Endothelial cell of umbilical vein (primary cell): ENCODE data around the gene CDC20. TPM values are rescaled to one million over a fixed set of nuclear protein-coding genes. Genes with fewer than 3 reads are reported as not detected.
A peak's percentile ranks its signal among the peaks of the same experiment; 100 is the strongest.

Experiments
- BruUV-seq: library from RNA; stranded (reverse); fragments of 400-500 nt; replicated peaks from 2 replicates; lab custom pipeline; 2021; lab: Mats Ljungman, UMichigan
- CTCF ChIA-PET: fragments of 300-600, 350-600 bp; sonication (Branson Sonifier 250); formaldehyde crosslinking; loops from one replicate; lab custom pipeline; 2021; ENCODE audit warnings: antibody characterized with exemption, inconsistent platforms; lab: Charles Lee
- POLR2A ChIA-PET: fragments of 300-600, 350-600 bp; sonication (Branson Sonifier 250); formaldehyde crosslinking; loops from one replicate; lab custom pipeline; 2021; ENCODE audit warnings: antibody characterized with exemption, inconsistent platforms; lab: Charles Lee
- DNase-seq: peaks from one replicate; pipeline ENCODE4 v3.0.0-alpha.2; 2011; ENCODE audit warnings: low read depth, low spot score
- FAIRE-seq: peaks from 2 replicates; lab custom pipeline; 2011; peaks lifted over from hg19 to GRCh38; lab: Jason Lieb, UNC
- H2AFZ ChIP-seq: 2 replicates; pipeline ENCODE4 v1.6.0; 2012; ENCODE audit warnings: low read depth, low read length, control low read depth, inconsistent platforms
- H3K27ac ChIP-seq: 2 replicates; pipeline ENCODE4 v1.5.1; 2011; ENCODE audit warnings: low read depth, mild to moderate bottlenecking, control low read depth, low read length, moderate library complexity; ENCODE audit not compliant: insufficient read depth
- H3K27me3 ChIP-seq, 2 experiments: 2 replicates each; pipeline versions ENCODE4 v1.6.0 to v1.6.1; 2011; ENCODE audit warnings: low read length in 2 of 2, mixed read lengths in 1 of 2; ENCODE audit not compliant: control insufficient read depth in 2 of 2, insufficient read depth in 2 of 2
- H3K36me3 ChIP-seq, 2 experiments: 2 replicates in 1 of 2; 3 replicates in 1 of 2; pipeline ENCODE4 v1.5.1; 2011; ENCODE audit warnings: low read length in 2 of 2, mild to moderate bottlenecking in 1 of 2, moderate library complexity in 1 of 2; ENCODE audit not compliant: control insufficient read depth in 2 of 2, insufficient read depth in 2 of 2; ENCODE audit errors: extremely low read depth in 1 of 2
- H3K4me1 ChIP-seq: 3 replicates; pipeline ENCODE4 v1.5.1; 2011; ENCODE audit warnings: mild to moderate bottlenecking, low read length; ENCODE audit not compliant: control insufficient read depth, insufficient read depth; ENCODE audit errors: extremely low read depth
- H3K4me2 ChIP-seq: 2 replicates; pipeline ENCODE4 v1.6.1; 2011; ENCODE audit warnings: low read length, control low read depth, mixed read lengths; ENCODE audit not compliant: insufficient read depth
- H3K4me3 ChIP-seq, 3 experiments: fragments of 200-600 bp in 1 of 3; sonication (generic), shearing (Covaris generic) in 1 of 3; replicated peaks in 1 of 3; 2 replicates each; pipeline ENCODE4 v1.5.1; 2011 to 2016; ENCODE audit warnings: control low read depth in 3 of 3, low read length in 3 of 3, mild to moderate bottlenecking in 2 of 3, inconsistent platforms in 1 of 3, low read depth in 1 of 3, moderate library complexity in 1 of 3; ENCODE audit not compliant: insufficient read depth in 1 of 3
- H3K79me2 ChIP-seq: 2 replicates; pipeline ENCODE4 v1.6.0; 2012; ENCODE audit warnings: low read length, inconsistent platforms; ENCODE audit not compliant: control insufficient read depth, insufficient read depth
- H3K9ac ChIP-seq: replicated peaks from 2 replicates; pipeline ENCODE3; 2011; ENCODE audit warnings: low read length, control low read depth; ENCODE audit not compliant: insufficient read depth; ENCODE audit errors: extremely low read depth
- H3K9me1 ChIP-seq: replicated peaks from 3 replicates; pipeline ENCODE4 v1.6.0; 2011; ENCODE audit warnings: mild to moderate bottlenecking, low read length; ENCODE audit not compliant: control insufficient read depth, insufficient read depth; ENCODE audit errors: extremely low read depth
- H3K9me3 ChIP-seq: replicated peaks from 2 replicates; pipeline ENCODE4 v1.5.1; 2012; ENCODE audit warnings: low read length, inconsistent platforms; ENCODE audit not compliant: control insufficient read depth, insufficient read depth
- H4K20me1 ChIP-seq: replicated peaks from 2 replicates; pipeline ENCODE3; 2011; ENCODE audit warnings: mild to moderate bottlenecking, low read length; ENCODE audit not compliant: control insufficient read depth, insufficient read depth; ENCODE audit errors: extremely low read depth
- EZH2 ChIP-seq: IDR thresholded peaks from 2 replicates; pipeline ENCODE4 v1.6.1; 2012; ENCODE audit warnings: borderline replicate concordance, low read depth, mild to moderate bottlenecking, moderate library complexity, low read length, inconsistent platforms; ENCODE audit not compliant: severe bottlenecking
- FOS ChIP-seq: IDR thresholded peaks from 2 replicates; pipeline ENCODE4 v1.6.1; 2011; ENCODE audit warnings: mild to moderate bottlenecking, low read length, moderate library complexity, borderline replicate concordance; ENCODE audit not compliant: insufficient read depth
- GATA2 ChIP-seq: IDR thresholded peaks from 2 replicates; pipeline ENCODE4 v1.7.0; 2011; ENCODE audit warnings: low read depth, mild to moderate bottlenecking, moderate library complexity, mixed read lengths, low read length; ENCODE audit not compliant: insufficient read length, insufficient read depth
- JUN ChIP-seq: IDR thresholded peaks from 2 replicates; pipeline ENCODE4 v1.6.1; 2011; ENCODE audit warnings: borderline replicate concordance, low read depth; ENCODE audit not compliant: insufficient read length, insufficient read depth
- MYC ChIP-seq: IDR thresholded peaks from one replicate; pipeline ENCODE4 v1.6.1; 2011; ENCODE audit warnings: mild to moderate bottlenecking, low read depth, low read length
- POLR2A ChIP-seq: IDR thresholded peaks from 2 replicates; pipeline ENCODE4 v1.6.1; 2012; ENCODE audit warnings: low read depth, mild to moderate bottlenecking, control low read depth, low read length
- POLR2AphosphoS5 ChIP-seq: IDR thresholded peaks from 2 replicates; pipeline ENCODE4 v1.6.1; 2012; ENCODE audit warnings: low read depth, mild to moderate bottlenecking, control low read depth, low read length, moderate library complexity; ENCODE audit not compliant: insufficient read depth
- dilution Hi-C: fragments of 300-500 bp; cut with MboI; formaldehyde crosslinking; loops from one replicate; pipeline ENCODE4 v1.15.0; 2019; ENCODE audit warnings: low sequenced_read_pairs; ENCODE audit not compliant: extremely low pct_ligation_motif_present
- intact Hi-C: fragments of 100-400 bp; cut with micrococcal nuclease; formaldehyde crosslinking; loops from one replicate; pipeline ENCODE4 v1.10.0; 2022
- polyA plus RNA-seq, 4 experiments: library from polyadenylated mRNA; depleted of rRNA in 3 of 4; stranded (reverse) in 3 of 4; unstranded in 1 of 4; fragments of >200 nt; gene quantifications; 2 replicates each; pipeline versions ENCODE4 v1.2.1 to v1.2.3, GENCODE V29; 2011 to 2012; ENCODE audit warnings: missing spikeins in 1 of 4
- total RNA-seq: library from RNA; stranded (reverse); gene quantifications from 2 replicates; pipeline ENCODE4 v1.2.3, GENCODE V29; 2021
- TF ChIP-seq, protein P1 (sequence below), 2 donors: IDR thresholded peaks; 1 replicate in 1 of 2; 2 replicates in 1 of 2; pipeline ENCODE4 v1.5.1; 2011; ENCODE audit warnings: low read length in 2 of 2, mild to moderate bottlenecking in 2 of 2, moderate library complexity in 2 of 2, control low read depth in 1 of 2, inconsistent platforms in 1 of 2, low read depth in 1 of 2; ENCODE audit not compliant: insufficient read depth in 1 of 2; ENCODE audit errors: extremely low read depth in 1 of 2
- TF ChIP-seq, protein P2 (sequence below): IDR thresholded peaks from 2 replicates; pipeline ENCODE4 v1.6.1; 2011; ENCODE audit not compliant: insufficient read depth, insufficient read length

CDC20 gene
- total and polyA plus RNA-seq, 2 donors (not counting 3 experiments of a cell fraction or from before 2014, with no cell fraction given): 129 to 170 TPM

DNA sequence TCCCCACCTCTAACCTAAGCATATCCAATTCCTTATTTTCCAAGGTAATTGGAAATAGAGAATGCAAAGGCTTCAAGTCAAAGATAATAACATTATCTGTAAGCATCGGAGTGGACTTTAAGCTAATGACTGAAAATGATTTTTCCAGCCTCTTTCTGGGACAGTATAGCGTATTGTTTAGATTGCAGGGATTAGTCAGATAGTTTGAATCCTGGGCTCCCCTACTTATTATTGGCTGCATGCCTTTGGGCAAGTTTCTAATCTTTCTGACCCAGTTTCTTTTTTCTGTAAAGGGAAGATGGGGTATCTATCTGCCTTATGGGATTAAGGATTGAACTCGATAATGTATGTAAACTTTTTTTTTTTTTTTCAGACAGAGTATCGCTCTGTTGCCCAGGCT, 1.5 kb upstream of the CDC20 start:
- H2AFZ ChIP-seq: no peak overlapping the region
- no peaks in the 10 kb centered on the region for H3K9me1 ChIP-seq
- no peak overlapping the region for H3K4me2 ChIP-seq
- ChIA-PET POLR2A (no interaction called here), CTCF (interaction anchor here (1.0 to 2.8 kb wide), 7 partner anchors 11 to 130 kb away, joined by 3 to 19 read pairs (median 11); partner anchors contain the start of gene ELOVL1)
- H3K9me3 ChIP-seq: no peaks in the 10 kb centered on the region
- H3K36me3 ChIP-seq: peaks cover 4 to 5% of the 10 kb centered on the region in 2 experiments
- FAIRE-seq (no peak), DNase-seq (no peak)
- H3K27me3 ChIP-seq: no peaks in the 10 kb centered on the region
- no peak overlapping the region for H3K4me3 ChIP-seq
- no peaks in the 10 kb centered on the region for H4K20me1 ChIP-seq
- peaks cover 34% of the 10 kb centered on the region for H3K79me2 ChIP-seq
- TF ChIP-seq FOS (no peak), POLR2A (no peak)
- BruUV-seq: no TSS peak
- dilution Hi-C loops (no loop called here), intact Hi-C loops (no loop called here)
- no peak overlapping the region for H3K9ac ChIP-seq
- H3K4me1 ChIP-seq: peaks cover 38% of the 10 kb centered on the region
- no peak overlapping the region for H3K27ac ChIP-seq

DNA sequence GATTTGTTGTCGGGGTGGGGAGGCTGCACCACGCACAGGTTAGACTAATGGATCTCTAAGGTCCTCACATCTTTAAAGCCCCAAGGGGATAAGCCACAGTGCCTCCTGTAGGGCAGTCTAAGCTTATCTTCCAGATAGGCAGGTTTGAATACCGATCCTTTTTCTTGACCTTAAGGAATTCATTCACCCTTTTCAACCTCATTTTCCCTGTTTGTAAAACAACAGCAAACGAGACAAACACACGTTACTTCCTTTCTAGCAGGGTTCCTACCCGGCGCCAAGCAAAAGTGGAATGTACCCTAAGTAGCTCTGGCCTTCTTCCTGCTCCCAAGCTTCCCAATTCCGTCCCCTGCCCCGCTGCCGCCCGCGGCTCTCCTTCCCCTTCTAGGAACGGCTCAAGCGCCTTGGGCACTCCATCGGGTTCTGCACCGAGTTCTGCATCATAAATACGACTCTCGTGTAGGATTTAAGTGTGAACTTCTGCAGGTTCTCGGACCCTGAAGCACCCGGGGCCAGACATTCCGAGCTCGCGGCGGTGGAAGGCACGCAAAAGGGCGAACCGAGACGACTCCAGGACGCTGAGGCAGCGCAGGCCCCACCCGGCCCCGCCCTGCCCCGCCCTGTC, 548 bp upstream of the CDC20 start:
- peak; percentile 71 for DNase-seq
- TSS peak; percentile 72 for BruUV-seq
- peaks cover 5 to 6% of the 10 kb centered on the region in 2 experiments for H3K36me3 ChIP-seq
- H3K4me2 ChIP-seq: peak overlapping the region; percentile 82
- no peaks in the 10 kb centered on the region for H4K20me1 ChIP-seq
- H3K9me1 ChIP-seq: no peaks in the 10 kb centered on the region
- peaks cover 36% of the 10 kb centered on the region for H3K79me2 ChIP-seq
- no peak for FAIRE-seq
- peaks cover 38% of the 10 kb centered on the region for H3K4me1 ChIP-seq
- H3K9ac ChIP-seq: peak overlapping the region; percentile 87
- no peaks in the 10 kb centered on the region for H3K27me3 ChIP-seq
- peak overlapping the region; percentile 80 for H3K27ac ChIP-seq
- intact Hi-C loops (loop anchor here (1.0 to 2.0 kb wide), 4 partner anchors 9 to 119 kb away; partner anchors contain the start of gene TIE1), dilution Hi-C loops (no loop called here)
- TF ChIP-seq EZH2: no peak
- peak; percentile 59 for TF ChIP-seq POLR2A
- TF ChIP-seq, protein P1, sequence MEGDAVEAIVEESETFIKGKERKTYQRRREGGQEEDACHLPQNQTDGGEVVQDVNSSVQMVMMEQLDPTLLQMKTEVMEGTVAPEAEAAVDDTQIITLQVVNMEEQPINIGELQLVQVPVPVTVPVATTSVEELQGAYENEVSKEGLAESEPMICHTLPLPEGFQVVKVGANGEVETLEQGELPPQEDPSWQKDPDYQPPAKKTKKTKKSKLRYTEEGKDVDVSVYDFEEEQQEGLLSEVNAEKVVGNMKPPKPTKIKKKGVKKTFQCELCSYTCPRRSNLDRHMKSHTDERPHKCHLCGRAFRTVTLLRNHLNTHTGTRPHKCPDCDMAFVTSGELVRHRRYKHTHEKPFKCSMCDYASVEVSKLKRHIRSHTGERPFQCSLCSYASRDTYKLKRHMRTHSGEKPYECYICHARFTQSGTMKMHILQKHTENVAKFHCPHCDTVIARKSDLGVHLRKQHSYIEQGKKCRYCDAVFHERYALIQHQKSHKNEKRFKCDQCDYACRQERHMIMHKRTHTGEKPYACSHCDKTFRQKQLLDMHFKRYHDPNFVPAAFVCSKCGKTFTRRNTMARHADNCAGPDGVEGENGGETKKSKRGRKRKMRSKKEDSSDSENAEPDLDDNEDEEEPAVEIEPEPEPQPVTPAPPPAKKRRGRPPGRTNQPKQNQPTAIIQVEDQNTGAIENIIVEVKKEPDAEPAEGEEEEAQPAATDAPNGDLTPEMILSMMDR (IDR thresholded peaks at IDR 0.05; ENCODE audit: extremely low read depth in 1 of 2, insufficient read depth in 1 of 2, low read depth in 1 of 2, low read length in 2 of 2): peak; percentile 34 to 52
- TF ChIP-seq FOS: no peak
- no peak for TF ChIP-seq GATA2
- TF ChIP-seq POLR2AphosphoS5: peak; percentile 13
- TF ChIP-seq MYC: no peak
- TF ChIP-seq, protein P2, sequence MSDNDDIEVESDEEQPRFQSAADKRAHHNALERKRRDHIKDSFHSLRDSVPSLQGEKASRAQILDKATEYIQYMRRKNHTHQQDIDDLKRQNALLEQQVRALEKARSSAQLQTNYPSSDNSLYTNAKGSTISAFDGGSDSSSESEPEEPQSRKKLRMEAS: no peak
- TF ChIP-seq JUN: no peak
- peak overlapping the region; percentile 88 for H2AFZ ChIP-seq
- POLR2A ChIA-PET: interaction anchor here (0.6 to 1.6 kb wide), 5 partner anchors 10 to 182 kb away, joined by 3 to 6 read pairs (median 4); partner anchors contain the start of genes ELOVL1 and HYI
- CTCF ChIA-PET: interaction anchor here (0.7 to 2.8 kb wide), 24 partner anchors 9 to 445 kb away, joined by 3 to 19 read pairs (median 4); partner anchors contain the start of genes ELOVL1, MED8 and SZT2
- H3K9me3 ChIP-seq: no peaks in the 10 kb centered on the region
- H3K4me3 ChIP-seq: peak overlapping the region; percentile 57 to 76 (median 70)
